HG02623 (cell line): ENCODE results near the gene MLH3.
A peak's percentile ranks its signal among the peaks of the same experiment; 100 is the strongest.
"Not testable (repeated sequence)": the region's sequence is repeated elsewhere in the genome, so short reads cannot be mapped to it uniquely, and the experiment has no call there.

ENCODE experiments used
- ATAC-seq: cut with Tn5 transposase; IDR thresholded peaks from one replicate; pipeline ENCODE4 v1.9.1; 2021; ENCODE audit warnings: moderate library complexity; ENCODE audit not compliant: unreplicated experiment

The MLH3 gene

DNA sequence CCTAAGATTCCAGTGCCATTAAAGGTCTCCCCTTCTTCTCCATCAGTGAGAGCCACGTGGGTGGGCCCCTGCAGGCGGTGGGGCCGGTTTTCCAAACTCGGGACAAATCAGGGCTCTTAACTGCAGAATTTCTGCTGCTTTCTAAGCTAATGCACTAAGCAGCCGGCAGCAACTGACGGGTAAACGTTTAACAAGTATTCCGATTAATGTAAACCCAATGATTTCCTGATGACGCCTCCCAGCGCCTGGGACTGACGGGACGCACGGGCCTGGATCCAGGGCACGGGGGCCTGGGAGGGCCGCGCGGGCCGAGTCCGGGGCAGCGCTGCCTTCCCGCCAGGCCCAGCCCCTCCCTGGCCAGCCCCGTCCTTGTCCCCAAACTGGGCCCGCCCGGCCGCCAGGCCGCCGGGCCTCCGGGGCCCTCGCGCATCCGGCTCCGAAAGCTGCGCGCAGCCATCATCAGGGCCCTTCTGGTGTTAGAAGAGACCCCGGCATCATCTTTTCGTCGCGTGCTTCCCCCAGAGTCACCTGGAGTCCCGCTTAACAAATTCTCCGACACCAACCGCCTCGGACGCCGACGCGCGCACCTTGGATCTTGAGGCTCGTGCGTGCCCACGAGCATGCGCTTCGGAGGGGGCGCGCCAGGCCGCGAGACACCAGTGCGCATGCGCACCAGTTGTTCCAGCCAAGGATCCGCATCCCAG is at the start of gene MLH3:
MLH3 (minus strand) TSS at position 616 of the 704 bp plus-strand sequence. CDS start 1,812 bp downstream, outside the sequence.
- peak; percentile 77 for ATAC-seq

DNA sequence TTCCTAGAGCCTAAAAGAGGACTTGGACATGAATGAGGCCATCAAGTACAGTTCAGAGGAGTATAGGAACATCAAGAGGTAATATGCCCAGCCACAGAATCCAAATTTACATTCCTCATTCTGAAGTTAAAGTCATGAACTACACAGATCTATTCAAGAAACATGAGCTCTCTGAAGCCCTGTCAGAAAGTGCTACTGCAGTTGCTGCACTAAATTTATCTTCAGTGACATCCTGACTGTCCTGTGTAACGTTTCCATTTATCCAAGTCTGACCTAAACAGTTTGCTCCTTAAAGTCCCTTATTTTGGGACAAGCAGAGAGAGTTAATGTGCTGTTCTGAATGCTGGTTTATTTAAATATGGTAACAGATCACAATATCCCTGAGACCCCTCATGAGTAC is 47.4 kb upstream of the MLH3 start:
- ATAC-seq, result no peak

DNA sequence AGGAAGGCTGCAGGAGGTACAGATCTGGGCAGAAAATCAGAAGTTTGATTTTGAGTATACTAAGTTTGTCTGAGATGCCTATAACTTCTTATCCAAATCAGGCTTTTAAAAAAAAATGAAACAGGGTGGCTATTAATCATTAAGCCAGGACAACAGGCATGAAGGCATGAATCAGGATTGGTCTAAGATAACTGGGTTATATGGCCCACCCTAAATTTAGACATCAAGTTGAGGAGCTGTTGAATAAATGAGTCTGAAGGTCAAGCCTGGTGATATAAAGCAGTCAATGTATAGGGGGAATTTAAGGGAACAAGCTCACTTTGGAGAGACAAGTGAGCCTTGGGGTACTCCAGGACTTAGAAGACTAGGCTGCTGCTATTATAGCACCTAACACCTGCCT is 46.9 kb upstream of the MLH3 start:
- ATAC-seq, result no peak

DNA sequence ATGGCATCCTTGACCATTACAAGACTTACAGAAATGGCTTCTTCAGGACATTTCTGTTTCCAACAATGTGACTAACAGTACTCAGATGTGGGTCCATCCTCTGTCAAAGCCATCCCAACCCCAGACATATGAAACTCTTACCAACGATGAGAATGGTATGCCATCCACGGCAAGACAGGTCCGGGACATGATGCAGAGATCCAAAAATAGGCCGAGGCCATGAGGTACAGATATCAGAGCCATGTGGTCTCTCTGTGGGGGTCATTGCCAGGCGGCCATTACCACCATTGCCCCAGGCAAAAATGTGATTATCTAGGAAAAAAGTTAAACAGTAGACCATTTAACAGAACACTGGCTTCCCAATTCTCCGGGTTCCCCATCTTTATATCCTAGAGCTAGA is 45.7 kb upstream of the MLH3 start:
- no peak for ATAC-seq

DNA sequence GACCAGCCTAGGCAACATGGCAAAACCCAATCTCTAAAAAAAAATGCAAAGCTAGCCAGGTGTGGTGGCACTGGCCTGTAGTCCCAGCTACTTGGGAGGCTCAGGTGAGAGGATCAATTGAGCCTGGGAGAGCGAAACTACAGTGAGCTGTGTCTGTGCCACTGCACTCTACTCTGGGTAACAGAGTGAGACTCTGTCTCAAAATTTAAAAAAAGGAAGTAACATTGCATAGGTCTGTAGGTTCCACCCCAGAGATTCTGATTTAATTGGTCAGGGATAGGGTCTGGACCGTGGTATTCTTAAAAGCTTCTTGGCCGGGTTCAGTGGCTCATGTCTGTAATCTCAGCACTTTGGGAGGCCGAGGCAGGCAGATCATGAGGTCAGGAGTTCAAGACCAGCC is 44.4 kb upstream of the MLH3 start:
- ATAC-seq, result no peak

DNA sequence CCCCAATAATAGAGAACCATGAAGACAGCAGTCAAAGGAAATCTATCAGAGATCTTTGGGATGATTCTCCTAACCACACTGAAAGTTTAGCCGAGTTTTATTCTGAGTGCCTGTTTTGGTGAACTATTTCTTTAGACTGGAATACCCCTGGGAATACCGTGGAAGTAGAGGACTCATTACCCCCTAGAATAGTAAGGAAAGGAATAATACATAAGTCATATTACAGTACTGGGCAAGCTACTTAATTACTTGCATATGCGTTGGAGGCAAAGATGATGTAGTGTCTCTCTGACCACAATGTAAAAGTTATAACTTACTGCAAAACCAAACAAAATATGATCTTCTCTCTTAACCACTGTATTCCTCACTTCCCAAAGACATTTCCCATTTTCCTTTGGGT is 43.6 kb upstream of the MLH3 start:
- no peak for ATAC-seq

DNA sequence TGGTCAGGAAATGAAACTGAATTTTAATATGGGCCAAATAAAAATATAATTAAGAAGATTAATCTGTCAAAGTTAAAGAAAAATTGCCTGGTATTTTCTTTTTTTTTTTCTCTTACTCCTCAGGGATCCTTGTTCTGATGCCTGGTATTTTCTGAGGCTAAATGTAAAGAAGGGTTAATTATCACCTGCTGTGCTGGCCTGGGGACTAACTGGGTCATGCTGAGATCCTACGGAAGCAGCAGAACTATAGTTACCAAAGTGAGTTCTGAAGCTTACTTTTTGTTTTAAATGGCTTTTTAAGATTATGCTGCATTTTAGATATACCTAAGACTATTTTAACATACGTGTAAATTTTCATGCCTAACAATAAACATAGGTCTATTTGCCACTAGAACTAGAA is 41.4 kb upstream of the MLH3 start:
- ATAC-seq, result no peak

DNA sequence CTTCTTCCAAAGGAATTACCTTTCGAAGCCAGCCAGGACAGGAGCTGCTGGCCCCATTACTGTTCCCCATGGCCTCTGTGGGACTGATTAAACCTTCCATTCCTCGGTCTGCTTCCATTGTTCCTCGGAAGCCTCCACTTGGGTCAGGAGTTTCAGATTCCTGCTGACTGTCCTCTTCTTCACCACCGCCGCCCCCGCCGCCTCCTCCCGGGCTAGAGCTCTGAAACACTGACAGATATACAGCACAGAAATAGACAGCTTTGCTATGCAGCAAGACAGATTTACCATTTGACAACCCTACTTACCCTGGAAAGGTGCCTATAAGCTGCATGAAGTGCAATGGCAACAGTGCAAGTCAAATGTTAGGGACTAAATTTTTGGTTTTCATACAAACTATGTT is 40.0 kb upstream of the MLH3 start:
- ATAC-seq, result no peak

DNA sequence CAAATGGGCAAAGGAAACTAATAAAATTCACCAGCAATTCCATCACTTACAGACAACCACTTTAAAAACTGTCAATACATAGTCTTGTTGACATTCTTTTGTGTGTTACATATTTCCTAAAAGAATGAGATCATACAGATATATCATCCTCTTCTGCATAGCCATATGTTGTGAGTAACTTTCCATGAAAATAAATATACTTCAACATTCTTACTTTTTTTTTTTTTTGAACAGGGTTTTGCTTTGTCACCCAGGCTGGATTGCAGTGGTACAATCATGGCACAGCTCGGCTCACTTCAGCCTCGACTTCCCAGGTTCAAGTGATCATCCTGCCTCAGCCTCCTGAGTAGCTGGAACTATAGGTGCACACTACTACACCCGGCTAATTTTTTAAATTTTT is 39.1 kb upstream of the MLH3 start:
- no peak for ATAC-seq

DNA sequence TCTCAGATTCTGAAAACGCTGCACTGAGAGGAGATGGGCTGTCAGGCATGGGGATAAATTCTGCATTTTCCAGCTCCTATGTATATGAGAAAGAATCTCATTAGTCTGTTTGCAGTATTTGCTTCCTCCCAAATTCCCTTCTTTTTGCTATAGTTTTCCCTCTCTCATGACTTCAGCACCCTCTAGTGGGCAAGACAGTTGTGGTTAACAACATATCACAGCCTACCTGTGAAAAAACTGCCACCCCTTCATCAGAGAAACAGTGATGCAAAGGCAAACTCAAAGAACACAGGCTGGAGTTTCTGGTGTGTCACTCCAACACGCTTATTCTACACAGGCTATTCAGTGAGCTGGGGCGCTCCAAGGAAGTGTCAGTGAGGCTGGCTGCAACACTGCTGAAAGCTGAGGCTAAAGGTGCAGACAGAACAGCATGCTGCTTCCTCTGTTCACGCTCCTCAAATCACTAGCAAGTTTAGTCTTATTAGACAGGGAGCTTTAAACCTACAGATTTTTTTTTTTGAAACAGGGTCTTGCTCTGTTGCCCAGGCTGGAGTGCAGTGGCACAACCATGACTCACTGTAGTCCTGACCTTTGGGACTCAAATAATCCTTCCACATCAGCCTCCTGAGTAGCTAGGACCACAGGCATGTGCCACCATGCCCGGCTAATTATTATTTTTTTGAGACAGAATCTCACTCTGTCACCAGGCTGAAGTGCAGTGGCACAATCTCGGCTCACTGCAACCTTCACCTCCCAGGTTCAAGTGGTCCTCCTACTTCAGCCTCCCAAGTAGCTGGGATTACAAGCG is 37.5 kb upstream of the MLH3 start:
- ATAC-seq, result no peak

DNA sequence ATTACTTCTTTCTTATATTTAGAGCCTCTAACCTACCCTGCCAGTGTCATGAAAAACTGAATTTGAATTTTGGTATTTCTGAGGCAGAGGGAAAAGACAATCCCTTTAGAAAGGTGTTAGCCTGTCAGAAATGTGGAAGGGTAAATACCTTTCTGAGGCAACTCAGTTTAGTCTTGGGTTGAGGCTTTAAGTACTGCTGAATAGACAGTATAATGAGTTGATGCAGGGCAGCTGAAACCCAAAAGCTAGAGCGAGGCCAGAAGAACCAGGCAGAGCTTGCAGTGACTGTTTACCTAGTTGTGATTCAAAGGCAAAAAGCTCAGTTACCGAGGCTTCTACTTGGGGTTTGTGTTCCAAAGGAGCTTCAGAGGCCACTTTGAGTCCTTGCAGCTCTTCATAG is 36.9 kb upstream of the MLH3 start:
- no peak for ATAC-seq

DNA sequence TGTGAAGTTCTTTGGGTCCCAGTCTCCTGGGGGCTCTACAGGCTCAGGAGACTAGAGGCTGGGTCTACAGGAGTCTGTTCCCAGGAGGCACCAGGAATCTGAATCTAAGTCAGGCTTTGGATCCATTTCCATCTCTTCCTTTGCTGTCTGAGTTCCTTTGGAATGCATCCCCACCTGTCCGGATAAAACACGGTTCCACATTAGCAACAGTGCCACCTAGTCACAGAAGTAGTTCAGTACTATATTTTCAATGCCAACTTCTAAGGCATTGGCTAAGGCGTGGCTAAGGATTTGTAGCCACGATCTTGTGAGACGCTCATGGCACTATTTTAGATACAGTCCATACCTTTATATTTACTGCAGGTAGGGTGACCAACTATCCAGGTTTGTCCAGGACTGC is 33.2 kb upstream of the MLH3 start:
- no peak for ATAC-seq

DNA sequence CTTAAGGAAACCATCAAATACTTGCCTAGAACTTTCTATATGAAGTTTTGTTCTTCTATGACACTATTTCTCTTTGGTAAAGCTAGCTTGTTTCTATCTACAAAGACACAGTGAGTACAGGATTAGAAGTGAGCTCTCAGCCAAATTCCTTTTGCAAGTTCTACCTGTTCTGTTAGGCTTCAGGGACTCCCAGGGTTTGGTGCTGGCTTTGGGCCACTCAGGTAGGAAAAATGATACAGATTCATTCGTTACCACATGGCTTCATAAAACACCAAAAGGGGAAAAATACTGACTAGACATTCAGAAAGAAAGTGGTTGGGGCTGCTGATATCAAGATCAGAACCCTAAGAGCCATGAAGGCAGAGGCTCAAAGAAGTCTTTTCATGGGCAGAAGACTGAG is 32.0 kb upstream of the MLH3 start:
- no peak for ATAC-seq

DNA sequence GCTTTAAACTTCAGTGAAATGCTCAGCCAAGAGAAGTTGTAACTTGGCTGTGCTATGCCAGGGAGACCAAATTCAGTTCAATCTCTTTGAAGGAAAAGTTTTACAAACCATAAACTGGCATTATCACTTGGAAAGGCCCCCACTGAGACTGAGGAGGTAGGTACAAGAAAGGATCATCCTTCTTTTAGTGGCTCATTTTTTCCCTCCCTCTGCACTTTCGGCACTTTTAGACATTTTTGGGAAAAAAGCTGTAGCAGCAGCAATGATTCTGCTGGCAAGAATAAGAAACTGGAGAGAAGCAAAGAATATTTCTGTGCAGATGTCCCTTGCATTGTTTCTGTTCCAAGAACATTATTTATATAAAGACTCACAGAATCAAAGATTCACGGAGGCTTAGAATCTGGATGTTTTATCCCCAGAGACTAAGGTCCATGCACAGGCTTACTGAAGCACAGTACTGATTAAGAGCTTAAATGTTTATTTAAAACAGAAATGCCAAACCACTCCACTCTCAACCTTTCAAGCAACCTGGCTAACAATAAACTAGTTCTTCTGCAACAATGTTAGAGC is 30.5 kb upstream of the MLH3 start:
- ATAC-seq, result no peak

DNA sequence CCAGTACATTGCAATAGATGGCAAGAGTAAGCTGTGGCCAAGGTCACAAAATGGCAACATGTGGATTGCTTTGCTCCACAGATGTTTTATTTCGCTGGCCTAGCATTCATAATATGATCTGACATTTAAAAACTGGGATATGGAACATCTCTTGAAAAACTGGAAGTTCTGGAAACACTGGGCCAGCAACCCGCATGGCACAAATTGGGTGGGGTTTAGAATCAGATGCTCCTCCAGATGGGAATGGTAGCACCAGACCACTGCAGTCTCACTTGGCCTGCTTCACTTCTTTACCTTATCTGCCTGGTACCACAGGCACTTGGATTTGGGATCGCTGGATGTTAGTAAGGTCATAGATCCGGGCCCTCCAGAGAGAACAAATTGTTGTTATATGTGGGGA is 28.3 kb upstream of the MLH3 start:
- ATAC-seq, result no peak

DNA sequence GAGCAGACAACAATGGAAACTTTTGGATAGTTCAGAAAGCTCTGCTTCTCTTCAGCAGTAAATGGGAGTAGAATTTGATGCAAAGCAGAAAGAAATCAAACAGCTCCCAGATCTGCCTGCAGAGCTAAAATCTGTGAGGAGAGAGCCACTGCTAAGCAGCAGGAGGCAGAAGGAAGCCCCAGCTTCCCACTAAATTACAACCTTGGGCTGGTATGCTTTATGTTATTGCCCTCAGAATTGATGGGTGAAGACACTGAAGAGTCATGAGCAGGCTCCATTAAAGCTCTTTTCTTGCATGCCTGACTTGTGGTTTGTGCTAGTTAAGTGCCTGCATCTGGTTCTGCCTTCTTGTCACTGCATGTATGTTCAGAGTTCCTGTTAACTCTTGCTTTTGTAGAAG is 26.5 kb upstream of the MLH3 start:
- no peak for ATAC-seq

DNA sequence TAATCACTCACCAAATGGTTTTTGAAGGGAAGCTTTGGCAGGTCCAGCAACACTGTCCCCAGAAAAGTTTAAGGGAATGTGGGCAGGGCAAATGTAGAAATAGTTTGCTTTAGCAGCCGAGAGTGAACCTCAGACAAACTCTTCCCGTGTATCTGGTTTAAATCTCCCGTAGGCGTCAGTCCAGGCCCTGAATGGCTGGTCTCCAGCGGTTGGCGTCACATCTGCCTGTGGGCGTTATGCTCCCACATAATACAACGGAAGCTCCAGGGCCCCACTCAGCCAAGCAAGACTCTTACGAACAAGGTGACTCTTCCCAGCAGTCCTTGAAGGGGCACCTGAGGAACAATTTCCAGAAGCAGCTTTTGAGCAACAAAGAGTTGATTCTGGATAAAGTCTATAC is 19.1 kb upstream of the MLH3 start:
- no peak for ATAC-seq

DNA sequence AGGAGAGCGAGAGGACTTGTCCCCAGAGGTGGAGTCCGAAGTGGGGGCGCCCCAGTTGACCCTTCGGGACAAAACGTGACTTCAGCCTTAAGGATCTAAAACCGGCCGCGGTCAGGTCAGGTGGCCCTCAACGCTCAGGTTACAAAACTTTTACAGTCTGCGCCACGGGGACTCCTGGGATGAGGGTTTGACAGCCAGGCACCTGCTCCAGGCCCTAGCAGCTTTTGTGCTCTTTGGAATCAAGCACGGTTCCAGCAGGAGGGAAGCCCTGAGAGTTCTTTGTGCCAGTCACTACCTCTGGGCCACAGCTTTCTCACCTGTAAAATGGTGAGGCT is 18.5 kb upstream of the MLH3 start:
- ATAC-seq, result no peak

DNA sequence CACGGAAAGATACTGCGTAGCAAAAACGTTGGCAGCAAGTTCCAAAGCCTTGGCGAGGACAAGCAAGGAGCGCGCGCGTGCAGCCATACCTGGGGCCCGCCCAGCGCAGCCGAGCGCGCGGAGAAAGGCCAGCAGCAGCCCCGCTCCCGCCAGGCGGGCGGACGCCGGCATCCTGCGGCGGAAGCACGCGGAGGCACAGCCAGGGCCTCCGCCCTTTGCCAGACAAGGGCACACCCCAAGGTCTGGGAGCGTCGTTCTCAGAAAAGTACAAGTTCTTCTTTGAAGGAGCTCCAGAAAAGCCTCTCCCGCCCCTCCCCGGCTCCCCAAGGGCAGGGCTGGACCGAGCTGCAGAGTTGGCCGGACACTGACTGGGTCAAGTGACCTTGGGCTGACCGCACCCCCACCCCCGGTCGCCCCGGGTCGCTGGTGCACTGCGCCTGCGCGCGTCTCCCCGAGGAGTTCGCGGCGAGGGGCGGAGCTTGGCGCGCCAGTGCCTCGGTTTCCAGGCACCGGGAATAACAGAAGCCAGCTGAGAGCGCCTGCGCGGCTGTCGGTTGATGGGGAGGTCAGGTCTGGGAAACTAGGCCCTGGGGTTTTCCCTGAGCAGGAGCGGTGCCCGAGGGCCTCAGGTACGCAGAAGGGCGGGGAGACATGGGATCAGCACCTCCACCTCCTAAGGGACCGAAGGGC is 18.0 kb upstream of the MLH3 start, which contains the start of gene ZC2HC1C:
ZC2HC1C (plus strand) TSS at position 521 of the 690 bp plus-strand sequence. CDS start 933 bp downstream, outside the sequence.
- peak; percentile 65 for ATAC-seq

DNA sequence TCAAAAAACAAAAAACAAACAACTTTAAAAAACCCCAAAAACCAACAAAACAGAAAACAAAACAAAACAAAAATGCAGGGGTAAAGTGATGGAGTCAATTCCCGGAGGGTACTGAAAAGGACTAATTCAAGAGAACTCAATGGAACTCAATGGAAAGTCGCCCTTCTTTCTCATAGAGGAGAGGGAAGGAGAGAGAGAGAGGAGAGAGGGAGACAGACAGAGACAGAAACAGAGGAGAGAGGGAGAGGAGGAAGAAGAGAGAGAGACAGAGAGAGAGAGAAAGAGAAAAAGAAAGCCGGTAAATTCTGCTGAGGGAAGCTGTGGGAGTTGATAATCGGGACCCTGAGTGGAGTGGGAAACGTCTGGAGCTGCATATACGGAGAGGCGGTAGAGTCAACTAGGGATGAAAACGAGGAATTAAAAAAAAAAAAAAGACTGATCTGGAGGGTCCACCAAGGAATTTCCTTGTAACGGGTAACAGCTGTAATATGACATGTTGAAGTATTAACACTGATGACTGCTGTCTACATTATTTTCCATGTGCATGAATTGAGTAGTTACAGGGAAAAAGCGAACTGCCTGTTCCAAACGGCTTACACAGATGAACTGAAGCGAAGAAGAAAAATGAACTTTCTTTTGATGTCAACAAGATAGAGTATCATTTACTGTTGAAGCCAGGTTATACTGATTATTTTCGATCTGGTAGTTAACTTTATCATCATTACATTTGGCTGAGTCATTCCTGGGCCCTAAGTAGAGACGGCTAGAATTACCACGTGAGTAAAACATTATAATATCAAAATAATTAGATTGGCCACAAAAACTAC is 17.2 kb upstream of the MLH3 start:
- ATAC-seq, result no peak

DNA sequence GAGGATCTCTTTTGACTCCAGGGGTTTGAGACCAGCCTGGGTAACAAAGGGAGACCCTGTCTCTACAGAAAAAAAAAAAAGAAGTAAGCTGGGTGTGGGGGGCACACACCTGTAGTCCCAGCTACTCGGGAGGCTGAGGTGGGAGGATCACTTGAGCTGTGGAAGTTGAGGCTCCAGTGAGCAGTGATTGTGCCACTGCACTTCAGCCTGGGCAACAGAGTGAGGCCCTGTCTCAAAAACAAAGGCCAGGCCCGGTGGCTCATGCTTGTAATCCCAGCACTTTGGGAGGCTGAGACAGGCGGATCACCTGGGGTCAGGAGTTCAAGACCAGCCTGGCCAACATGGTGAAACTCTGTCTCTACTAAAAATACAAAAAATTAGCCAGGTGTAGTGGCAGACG is 16.5 kb upstream of the MLH3 start:
- not testable (repeated sequence) for ATAC-seq
